HCT116 (cell line): ENCODE results near the gene FOXP1. TPM values are rescaled to one million over a fixed set of nuclear protein-coding genes. Genes with fewer than 3 reads are reported as not detected.

Experiments used
- ATAC-seq: fragments of 200-7000 bp; cut with Tn5 transposase; 2 replicates; pipeline ENCODE4 v1.9.1; 2020; ENCODE audit warnings: mild to moderate bottlenecking, moderate library complexity
- BruUV-seq: library from RNA; stranded (reverse); fragments of 400-500 nt; replicated peaks from 2 replicates; lab custom pipeline; 2021; lab: Mats Ljungman, UMichigan
- CTCF ChIA-PET: fragments of 300-600 bp; sonication (Branson Sonifier 250); formaldehyde crosslinking; loops from one replicate; lab custom pipeline; 2021; ENCODE audit warnings: antibody characterized with exemption; lab: Charles Lee
- POLR2A ChIA-PET: fragments of 300-600, 350-600 bp; sonication (Branson Sonifier 250); formaldehyde crosslinking; loops from one replicate; lab custom pipeline; 2021; ENCODE audit warnings: antibody characterized with exemption; lab: Charles Lee
- RAD21 ChIA-PET, 2 experiments: fragments of 300-600 bp; sonication (Branson Sonifier 250); formaldehyde crosslinking; loops; one replicate each; lab custom pipeline; 2023; ENCODE audit warnings: low total read pairs in 2 of 2; ENCODE audit not compliant: uncharacterized antibody in 2 of 2, unreplicated experiment in 2 of 2, low non-redundant PET in 1 of 2; lab: Charles Lee
- DNase-seq: peaks from one replicate; pipeline ENCODE4 v3.0.0-alpha.2; 2010; ENCODE audit warnings: low read depth, low spot score
- H2AFZ ChIP-seq: fragments of 200-600 bp; shearing (Covaris generic), sonication (generic); 2 replicates; pipeline ENCODE4 v1.6.1; 2017; ENCODE audit warnings: low read depth, mixed run types, mixed read lengths, antibody characterized with exemption, low read length; ENCODE audit not compliant: poor library complexity, severe bottlenecking
- H3K27ac ChIP-seq: 2 replicates; pipeline ENCODE4 v1.5.1; 2012; ENCODE audit warnings: low read depth, low read length
- H3K27me3 ChIP-seq: fragments of 200-600 bp; sonication (generic); 2 replicates; pipeline ENCODE4 v1.6.1; 2016; ENCODE audit warnings: mixed run types, low read length, mixed read lengths; ENCODE audit not compliant: insufficient read depth
- H3K36me3 ChIP-seq, 2 experiments: fragments of 200-500 bp in 1 of 2; fragments of 200-600 bp in 1 of 2; sonication (Bioruptor generic) in 1 of 2; sonication (generic) in 1 of 2; 2 replicates each; pipeline versions ENCODE4 v1.5.1 to v1.6.1; 2014 to 2016; ENCODE audit warnings: low read length in 2 of 2, inconsistent platforms in 1 of 2, mixed read lengths in 1 of 2, mixed run types in 1 of 2; ENCODE audit not compliant: insufficient read depth in 2 of 2, control insufficient read depth in 1 of 2
- H3K4me1 ChIP-seq, 2 experiments: fragments of 200-600 bp in 1 of 2; sonication (generic) in 1 of 2; 2 replicates each; pipeline versions ENCODE4 v1.5.1 to v1.6.1; 2012 to 2017; ENCODE audit warnings: low read length in 2 of 2, inconsistent platforms in 1 of 2, mild to moderate bottlenecking in 1 of 2, mixed read lengths in 1 of 2, mixed run types in 1 of 2, moderate library complexity in 1 of 2; ENCODE audit not compliant: insufficient read depth in 2 of 2, control insufficient read depth in 1 of 2
- H3K4me2 ChIP-seq: fragments of 200-600 bp; sonication (generic); 2 replicates; pipeline ENCODE4 v1.6.1; 2017; ENCODE audit warnings: mixed run types, low read length, mixed read lengths
- H3K4me3 ChIP-seq, 2 experiments: fragments of 200-600 bp in 1 of 2; sonication (generic) in 1 of 2; replicated peaks in 1 of 2; 2 replicates each; pipeline ENCODE4 v1.5.1; 2011 to 2016; ENCODE audit warnings: low read length in 2 of 2, control low read depth in 1 of 2, low read depth in 1 of 2, mild to moderate bottlenecking in 1 of 2, mixed read lengths in 1 of 2, mixed run types in 1 of 2
- H3K79me2 ChIP-seq: fragments of 200-600 bp; sonication (generic); 2 replicates; pipeline ENCODE4 v1.6.1; 2017; ENCODE audit warnings: mild to moderate bottlenecking, mixed run types, low read length, moderate library complexity, mixed read lengths; ENCODE audit not compliant: insufficient read depth
- H3K9ac ChIP-seq: fragments of 200-600 bp; sonication (generic); 2 replicates; pipeline ENCODE4 v1.6.1; 2016; ENCODE audit warnings: low read length, mixed read lengths
- H3K9me2 ChIP-seq: fragments of 200-600 bp; sonication (generic), shearing (Covaris generic); 2 replicates; pipeline ENCODE4 v1.6.1; 2017; ENCODE audit warnings: mixed run types, mild to moderate bottlenecking, moderate library complexity; ENCODE audit not compliant: insufficient read depth
- H3K9me3 ChIP-seq, 2 experiments: fragments of 200-500 bp in 1 of 2; fragments of 200-600 bp in 1 of 2; sonication (Bioruptor generic) in 1 of 2; sonication (generic) in 1 of 2; 2 replicates each; pipeline ENCODE4 v1.6.1; 2014 to 2017; ENCODE audit warnings: low read length in 2 of 2, mixed read lengths in 2 of 2, inconsistent platforms in 1 of 2, low read depth in 1 of 2, mild to moderate bottlenecking in 1 of 2, mixed run types in 1 of 2, moderate library complexity in 1 of 2; ENCODE audit not compliant: control insufficient read depth in 1 of 2, insufficient read depth in 1 of 2
- H4K20me1 ChIP-seq: fragments of 200-600 bp; sonication (generic), shearing (Covaris generic); 2 replicates; pipeline ENCODE4 v1.6.1; 2017; ENCODE audit warnings: mixed run types, mild to moderate bottlenecking, moderate library complexity; ENCODE audit not compliant: insufficient read depth
- CBX3 ChIP-seq: IDR thresholded peaks from 2 replicates; pipeline ENCODE4 v1.6.1; 2012; ENCODE audit warnings: low read depth
- EGR1 ChIP-seq: IDR thresholded peaks from 2 replicates; pipeline ENCODE4 v1.6.1; 2012; ENCODE audit warnings: low read depth
- ELF1 ChIP-seq: IDR thresholded peaks from 2 replicates; pipeline ENCODE4 v1.6.1; 2012; ENCODE audit warnings: low read depth, borderline replicate concordance
- FOSL1 ChIP-seq: IDR thresholded peaks from 2 replicates; pipeline ENCODE4 v1.6.1; 2012; ENCODE audit warnings: low read depth
- JUND ChIP-seq: IDR thresholded peaks from 2 replicates; pipeline ENCODE4 v1.6.1; 2012
- MAX ChIP-seq: IDR thresholded peaks from 2 replicates; pipeline ENCODE4 v1.6.1; 2012
- POLR2A ChIP-seq: IDR thresholded peaks from 2 replicates; pipeline ENCODE4 v1.7.0; 2011; ENCODE audit warnings: borderline replicate concordance; ENCODE audit not compliant: insufficient read depth, insufficient read length; ENCODE audit errors: extremely low read depth
- RAD21 ChIP-seq: IDR thresholded peaks from 2 replicates; pipeline ENCODE4 v1.6.1; 2012; ENCODE audit warnings: low read depth, mild to moderate bottlenecking
- REST ChIP-seq: IDR thresholded peaks from 2 replicates; pipeline ENCODE4 v1.6.1; 2012; ENCODE audit warnings: low read depth
- SIN3A ChIP-seq: IDR thresholded peaks from 2 replicates; pipeline ENCODE4 v1.6.1; 2012; ENCODE audit warnings: low read depth
- SP1 ChIP-seq: IDR thresholded peaks from 2 replicates; pipeline ENCODE4 v1.6.1; 2012; ENCODE audit warnings: low read depth
- SRF ChIP-seq: IDR thresholded peaks from 2 replicates; pipeline ENCODE4 v1.6.1; 2012; ENCODE audit warnings: low read depth
- TCF7L2 ChIP-seq: IDR thresholded peaks from 2 replicates; pipeline ENCODE4 v1.7.0; 2011; ENCODE audit warnings: borderline replicate concordance, inconsistent platforms; ENCODE audit not compliant: insufficient read depth, insufficient read length; ENCODE audit errors: extremely low read depth
- ZFX ChIP-seq: fragments of 450-650 bp; IDR thresholded peaks from 2 replicates; pipeline ENCODE4 v1.6.1; 2017
- ZNF274 ChIP-seq: fragments of 200-500 bp; sonication (Bioruptor generic); IDR thresholded peaks from 2 replicates; pipeline ENCODE4 v1.6.1; 2014; ENCODE audit warnings: mild to moderate bottlenecking, low read depth, low read length, inconsistent platforms
- intact Hi-C: fragments of 100-400 bp; cut with micrococcal nuclease; formaldehyde crosslinking; loops from 2 replicates; pipeline ENCODE4 v1.10.0; 2022
- total RNA-seq: library from RNA; stranded (reverse); gene quantifications from one replicate; pipeline ENCODE4 v1.2.1, GENCODE V29; 2021; ENCODE audit not compliant: unreplicated experiment
- TF ChIP-seq, protein P1 (sequence below), 3 experiments: fragments of 200-600 bp in 1 of 3; sonication (generic) in 1 of 3; IDR thresholded peaks in 2 of 3; conservative IDR thresholded peaks in 1 of 3; 2 replicates each; pipeline ENCODE4 v1.5.1; 2012 to 2017; ENCODE audit warnings: low read depth in 2 of 3, low read length in 2 of 3, antibody characterized with exemption in 1 of 3, borderline replicate concordance in 1 of 3, control low read depth in 1 of 3, mild to moderate bottlenecking in 1 of 3, mixed read lengths in 1 of 3, mixed run types in 1 of 3, moderate library complexity in 1 of 3; ENCODE audit not compliant: insufficient read depth in 1 of 3
- TF ChIP-seq, protein P2 (sequence below): IDR thresholded peaks from 2 replicates; pipeline ENCODE4 v1.6.1; 2012
- TF ChIP-seq, protein P3 (sequence below): IDR thresholded peaks from 2 replicates; pipeline ENCODE4 v1.6.1; 2011; ENCODE audit warnings: mild to moderate bottlenecking, low read length, moderate library complexity; ENCODE audit not compliant: insufficient replicate concordance; ENCODE audit errors: extremely low read depth

Gene FOXP1
- total RNA-seq, 1 experiment from 2014 or later, result 11.4 TPM

DNA sequence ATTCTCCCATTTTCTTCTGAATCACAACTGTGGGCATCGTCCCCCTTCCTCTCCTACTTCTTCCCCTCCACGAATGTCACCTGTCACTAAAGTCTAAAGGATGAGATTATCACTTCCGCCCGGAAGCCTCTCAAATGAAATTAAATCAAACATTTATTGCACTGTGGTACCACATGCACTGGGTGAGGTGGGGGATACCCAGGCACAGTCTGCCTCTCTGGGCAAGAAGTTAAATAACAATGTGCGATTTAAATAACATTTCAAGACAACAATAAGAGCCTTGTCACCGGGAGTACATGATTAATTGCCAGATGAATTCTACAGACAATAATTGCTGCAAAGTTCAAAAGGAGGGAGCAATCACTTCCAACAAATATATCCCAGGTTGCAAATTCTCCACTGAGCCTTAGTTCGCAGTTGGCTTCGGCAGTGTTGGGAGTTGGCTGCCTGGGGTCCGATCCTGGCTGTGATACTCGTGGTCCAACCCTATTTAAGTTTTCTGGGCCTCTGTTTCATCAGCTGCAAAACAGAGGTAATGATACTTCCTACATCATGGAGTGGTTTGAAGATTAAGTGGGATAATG, 77.7 kb downstream of the FOXP1 start:
- no peak overlapping the region for H3K27ac ChIP-seq
- H3K79me2 ChIP-seq, result no peaks in the 10 kb centered on the region
- ATAC-seq, result no peak
- CTCF ChIA-PET, result no interaction called here
- POLR2A ChIA-PET, result no interaction called here
- H3K9ac ChIP-seq, result no peak overlapping the region
- H3K4me1 ChIP-seq, result peaks cover 5 to 17% of the 10 kb centered on the region in 2 experiments; a peak in 3 of 4 replicates
- DNase-seq, result no peak
- H4K20me1 ChIP-seq, result no peaks in the 10 kb centered on the region
- H2AFZ ChIP-seq, result no peak overlapping the region
- H3K27me3 ChIP-seq, result no peaks in the 10 kb centered on the region
- no peaks in the 10 kb centered on the region for H3K36me3 ChIP-seq
- TF ChIP-seq EGR1 (no peak), SIN3A (no peak), MAX (no peak), ZFX (no peak), TCF7L2 (no peak), JUND (no peak), ELF1 (no peak), SP1 (no peak), SRF (no peak), ZNF274 (no peak), FOSL1 (no peak), RAD21 (no peak), CBX3 (no peak), POLR2A (no peak), REST (no peak)
- TF ChIP-seq, protein P1, sequence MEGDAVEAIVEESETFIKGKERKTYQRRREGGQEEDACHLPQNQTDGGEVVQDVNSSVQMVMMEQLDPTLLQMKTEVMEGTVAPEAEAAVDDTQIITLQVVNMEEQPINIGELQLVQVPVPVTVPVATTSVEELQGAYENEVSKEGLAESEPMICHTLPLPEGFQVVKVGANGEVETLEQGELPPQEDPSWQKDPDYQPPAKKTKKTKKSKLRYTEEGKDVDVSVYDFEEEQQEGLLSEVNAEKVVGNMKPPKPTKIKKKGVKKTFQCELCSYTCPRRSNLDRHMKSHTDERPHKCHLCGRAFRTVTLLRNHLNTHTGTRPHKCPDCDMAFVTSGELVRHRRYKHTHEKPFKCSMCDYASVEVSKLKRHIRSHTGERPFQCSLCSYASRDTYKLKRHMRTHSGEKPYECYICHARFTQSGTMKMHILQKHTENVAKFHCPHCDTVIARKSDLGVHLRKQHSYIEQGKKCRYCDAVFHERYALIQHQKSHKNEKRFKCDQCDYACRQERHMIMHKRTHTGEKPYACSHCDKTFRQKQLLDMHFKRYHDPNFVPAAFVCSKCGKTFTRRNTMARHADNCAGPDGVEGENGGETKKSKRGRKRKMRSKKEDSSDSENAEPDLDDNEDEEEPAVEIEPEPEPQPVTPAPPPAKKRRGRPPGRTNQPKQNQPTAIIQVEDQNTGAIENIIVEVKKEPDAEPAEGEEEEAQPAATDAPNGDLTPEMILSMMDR (IDR thresholded peaks at IDR 0.05 in 2 of 3, conservative IDR thresholded peaks at IDR 0.05 in 1 of 3; ENCODE audit: borderline replicate concordance in 1 of 3, insufficient read depth in 1 of 3, low read depth in 2 of 3, low read length in 2 of 3), result no peak
- TF ChIP-seq, protein P2, sequence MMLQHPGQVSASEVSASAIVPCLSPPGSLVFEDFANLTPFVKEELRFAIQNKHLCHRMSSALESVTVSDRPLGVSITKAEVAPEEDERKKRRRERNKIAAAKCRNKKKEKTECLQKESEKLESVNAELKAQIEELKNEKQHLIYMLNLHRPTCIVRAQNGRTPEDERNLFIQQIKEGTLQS, result no peak
- TF ChIP-seq, protein P3, sequence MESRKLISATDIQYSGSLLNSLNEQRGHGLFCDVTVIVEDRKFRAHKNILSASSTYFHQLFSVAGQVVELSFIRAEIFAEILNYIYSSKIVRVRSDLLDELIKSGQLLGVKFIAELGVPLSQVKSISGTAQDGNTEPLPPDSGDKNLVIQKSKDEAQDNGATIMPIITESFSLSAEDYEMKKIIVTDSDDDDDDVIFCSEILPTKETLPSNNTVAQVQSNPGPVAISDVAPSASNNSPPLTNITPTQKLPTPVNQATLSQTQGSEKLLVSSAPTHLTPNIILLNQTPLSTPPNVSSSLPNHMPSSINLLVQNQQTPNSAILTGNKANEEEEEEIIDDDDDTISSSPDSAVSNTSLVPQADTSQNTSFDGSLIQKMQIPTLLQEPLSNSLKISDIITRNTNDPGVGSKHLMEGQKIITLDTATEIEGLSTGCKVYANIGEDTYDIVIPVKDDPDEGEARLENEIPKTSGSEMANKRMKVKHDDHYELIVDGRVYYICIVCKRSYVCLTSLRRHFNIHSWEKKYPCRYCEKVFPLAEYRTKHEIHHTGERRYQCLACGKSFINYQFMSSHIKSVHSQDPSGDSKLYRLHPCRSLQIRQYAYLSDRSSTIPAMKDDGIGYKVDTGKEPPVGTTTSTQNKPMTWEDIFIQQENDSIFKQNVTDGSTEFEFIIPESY, result no peak
- no peaks in the 10 kb centered on the region for H3K9me2 ChIP-seq
- intact Hi-C loops, result no loop called here
- no TSS peak for BruUV-seq
- no peaks in the 10 kb centered on the region for H3K9me3 ChIP-seq
- H3K4me2 ChIP-seq, result no peak overlapping the region
- no peak overlapping the region for H3K4me3 ChIP-seq
- RAD21 ChIA-PET, result no interaction called here
